GM08714 (cell line): ENCODE data around the gene LRRC23.

ENCODE experiments used
- H3K4me3 ChIP-seq: fragments of 200-500 bp; sonication (Bioruptor generic); 2 replicates; pipeline ENCODE4 v1.5.1; 2014; ENCODE audit warnings: mild to moderate bottlenecking, low read length, inconsistent platforms
- ZNF274 ChIP-seq: IDR thresholded peaks from 2 replicates; pipeline ENCODE4 v1.6.1; 2012; ENCODE audit warnings: mild to moderate bottlenecking, low read depth, low read length

Gene LRRC23

DNA sequence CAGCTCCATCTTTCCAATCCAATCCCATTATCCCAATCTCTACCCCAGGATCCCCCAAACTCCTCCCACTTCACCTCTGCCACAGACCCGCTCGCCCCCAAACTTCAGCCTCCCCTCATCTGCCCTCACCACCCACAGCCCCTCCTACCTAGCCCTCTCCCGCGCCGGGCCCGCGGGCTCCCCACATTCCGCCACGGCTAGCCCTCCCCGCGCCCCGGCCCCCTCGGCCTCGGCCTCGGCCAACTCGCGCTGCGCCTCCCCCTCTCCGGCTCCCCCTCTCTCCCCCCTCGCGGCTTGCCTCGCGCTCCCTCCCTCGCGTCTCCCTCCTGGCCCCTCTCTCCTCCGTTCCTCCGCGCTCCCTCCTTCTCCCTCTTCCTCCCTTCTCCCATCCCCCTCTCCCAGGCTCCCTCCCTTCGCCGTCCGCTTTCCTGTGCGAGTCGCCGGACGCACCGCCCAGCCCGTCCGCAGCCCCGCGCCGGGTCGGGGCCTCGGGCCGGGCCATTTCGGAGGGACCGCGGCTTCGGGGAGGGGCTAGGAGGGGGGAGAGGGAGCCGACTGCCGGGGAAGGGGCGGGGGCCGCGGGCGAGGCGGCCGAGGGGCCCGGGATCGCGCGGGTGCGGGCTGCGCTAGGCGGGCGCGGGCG lies 22.9 kb downstream of the LRRC23 start, which contains the start of gene ATN1:
ATN1 (plus strand) TSS at position 581 of the 643 bp plus-strand sequence. CDS start 6,043 bp downstream, outside the sequence.
- H3K4me3 ChIP-seq, result peak within 1 kb of the TSS; percentile 82
- TF ChIP-seq ZNF274, result no peak

DNA sequence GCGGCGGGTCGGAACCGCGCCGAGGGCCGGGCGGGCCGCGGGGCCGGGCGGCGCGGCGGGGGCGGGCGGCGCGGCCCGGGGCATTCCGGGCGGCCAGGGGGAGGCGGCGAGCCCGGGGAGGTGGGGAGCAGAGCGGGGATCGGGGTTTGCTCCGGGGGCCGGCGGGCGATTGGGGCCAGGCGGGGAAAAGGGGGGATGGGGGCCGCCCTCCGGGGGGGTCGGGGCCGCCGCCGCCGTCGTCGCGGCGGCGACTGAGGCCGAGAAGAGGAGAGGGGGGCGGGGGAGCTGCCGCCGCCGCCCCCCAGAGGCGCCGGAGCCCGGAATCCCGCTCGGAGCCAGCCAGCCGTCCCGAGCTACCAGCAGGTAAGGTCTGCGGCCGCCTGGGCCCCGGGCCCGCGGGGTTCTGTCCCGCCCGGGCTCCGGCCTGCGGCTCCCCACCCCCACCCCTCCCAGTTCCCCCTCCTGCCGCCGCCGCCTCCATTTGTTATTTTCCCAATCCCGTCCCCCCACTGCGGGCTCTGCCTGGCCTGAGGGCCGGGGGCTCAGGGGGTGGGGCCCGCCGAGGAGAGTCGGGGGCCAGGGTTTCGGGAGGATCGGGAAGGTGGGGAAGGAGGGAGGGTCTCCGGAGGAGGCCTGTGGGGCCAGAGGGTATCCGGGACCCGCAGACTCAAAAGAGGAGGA lies 23.5 kb downstream of the LRRC23 start:
- TF ChIP-seq ZNF274, result no peak
- peak overlapping the region; percentile 82 for H3K4me3 ChIP-seq

DNA sequence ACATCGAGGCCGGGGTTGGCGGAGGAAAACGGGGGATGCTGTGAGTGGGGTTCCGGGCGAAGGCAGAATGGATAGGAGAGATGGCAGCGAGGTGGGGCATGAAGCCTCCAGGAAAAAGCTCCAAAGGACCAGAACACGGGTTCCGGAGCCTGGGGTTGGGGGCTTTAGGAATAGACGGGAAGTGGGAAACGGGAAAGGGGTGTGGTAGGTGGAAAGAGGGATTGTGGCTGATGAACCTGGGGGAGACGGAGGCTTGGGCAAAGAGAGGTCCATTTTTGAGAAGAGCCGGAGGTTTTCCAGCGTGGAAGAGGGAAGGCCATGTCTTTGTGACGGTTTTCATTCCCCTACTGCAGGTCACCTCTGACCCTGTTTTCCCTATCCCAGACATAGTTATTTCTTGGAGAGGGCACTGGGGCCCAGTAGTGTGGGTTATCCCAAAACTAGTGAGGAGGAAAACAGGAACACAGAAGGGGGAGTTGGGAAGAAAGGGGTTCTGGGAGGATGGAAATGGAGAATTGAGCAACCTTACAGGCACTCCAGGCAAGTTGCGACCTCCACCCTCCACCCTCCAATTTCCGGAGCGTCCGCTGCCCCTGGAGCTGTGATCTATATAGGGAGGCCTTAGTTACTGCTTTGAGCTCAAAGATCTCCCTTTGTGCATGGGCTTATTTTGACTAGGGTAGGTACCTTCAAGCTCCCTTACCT lies 24.2 kb downstream of the LRRC23 start:
- TF ChIP-seq ZNF274, result no peak
- H3K4me3 ChIP-seq, result peak overlapping the region; percentile 82

DNA sequence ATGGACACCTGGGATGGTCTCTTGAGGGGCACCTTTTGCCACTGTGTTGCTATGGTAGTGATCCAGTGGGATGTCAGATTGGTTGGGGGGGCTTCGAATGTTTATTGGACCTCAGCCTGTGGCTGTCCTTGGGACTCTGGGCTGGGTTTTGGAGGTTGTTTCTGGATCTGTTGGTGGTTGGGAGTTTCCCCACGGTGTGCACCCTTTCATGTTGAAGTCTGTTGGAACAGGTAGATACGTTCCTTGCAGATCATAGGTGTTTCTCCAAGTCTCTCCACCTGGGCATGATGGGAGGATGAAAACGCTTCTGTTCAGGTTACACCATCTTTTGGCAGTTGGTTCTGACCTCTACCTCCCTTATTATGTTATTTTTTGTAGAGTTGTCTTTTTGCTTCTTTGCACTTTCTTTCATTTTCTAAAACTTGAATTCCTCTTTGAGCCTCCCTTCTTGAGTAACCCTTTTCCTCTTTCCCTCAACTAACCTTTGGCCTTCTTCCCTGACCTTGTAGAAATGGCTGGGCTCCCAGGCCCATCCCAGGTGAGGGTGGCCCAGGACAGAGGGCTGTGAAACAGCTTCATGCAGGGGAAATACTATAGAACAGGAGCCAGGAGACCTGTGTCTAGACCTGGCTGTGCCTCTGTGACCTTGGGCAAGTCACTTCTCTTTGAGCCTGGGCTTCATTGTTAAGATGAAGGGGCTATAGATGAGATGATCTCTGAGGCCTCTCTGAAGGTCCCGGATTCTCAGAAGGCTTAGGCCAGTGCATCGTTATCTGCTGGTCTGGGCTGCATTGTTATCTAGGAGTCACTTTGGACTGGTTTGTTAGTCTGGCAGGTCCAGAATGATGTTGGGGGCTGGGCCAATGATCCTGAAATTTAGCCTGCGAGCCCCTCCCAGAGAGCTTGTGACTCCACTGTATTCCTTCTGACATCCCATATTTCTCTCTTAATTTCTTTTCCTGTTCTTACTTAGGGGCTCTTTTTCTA lies 25.1 kb downstream of the LRRC23 start:
- H3K4me3 ChIP-seq, result peak overlapping the region; percentile 82; the same call in 1 of the 2 replicates

GRCh38 chr12:6932766-6933165 lies 28.1 kb downstream of the LRRC23 start:
- no peak overlapping the region for H3K4me3 ChIP-seq
- TF ChIP-seq ZNF274, result no peak

More for the DNA sequence above, 25.1 kb downstream of the LRRC23 start:
- TF ChIP-seq ZNF274, result no peak

DNA sequence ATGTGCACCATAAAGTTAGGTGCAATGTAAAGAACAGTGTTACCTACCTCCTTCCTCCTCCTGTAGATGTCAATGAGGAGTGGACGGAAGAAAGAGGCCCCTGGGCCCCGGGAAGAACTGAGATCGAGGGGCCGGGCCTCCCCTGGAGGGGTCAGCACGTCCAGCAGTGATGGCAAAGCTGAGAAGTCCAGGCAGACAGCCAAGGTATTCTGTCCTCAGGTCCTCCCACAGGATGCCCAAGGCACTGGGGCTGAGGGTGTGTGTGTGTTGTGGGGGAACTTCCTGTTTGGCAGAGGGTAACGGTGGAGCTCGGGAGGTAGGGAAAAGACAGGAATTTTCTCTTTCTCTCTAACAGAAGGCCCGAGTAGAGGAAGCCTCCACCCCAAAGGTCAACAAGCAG lies 29.5 kb downstream of the LRRC23 start:
- H3K4me3 ChIP-seq, result no peak overlapping the region
- TF ChIP-seq ZNF274, result no peak

DNA sequence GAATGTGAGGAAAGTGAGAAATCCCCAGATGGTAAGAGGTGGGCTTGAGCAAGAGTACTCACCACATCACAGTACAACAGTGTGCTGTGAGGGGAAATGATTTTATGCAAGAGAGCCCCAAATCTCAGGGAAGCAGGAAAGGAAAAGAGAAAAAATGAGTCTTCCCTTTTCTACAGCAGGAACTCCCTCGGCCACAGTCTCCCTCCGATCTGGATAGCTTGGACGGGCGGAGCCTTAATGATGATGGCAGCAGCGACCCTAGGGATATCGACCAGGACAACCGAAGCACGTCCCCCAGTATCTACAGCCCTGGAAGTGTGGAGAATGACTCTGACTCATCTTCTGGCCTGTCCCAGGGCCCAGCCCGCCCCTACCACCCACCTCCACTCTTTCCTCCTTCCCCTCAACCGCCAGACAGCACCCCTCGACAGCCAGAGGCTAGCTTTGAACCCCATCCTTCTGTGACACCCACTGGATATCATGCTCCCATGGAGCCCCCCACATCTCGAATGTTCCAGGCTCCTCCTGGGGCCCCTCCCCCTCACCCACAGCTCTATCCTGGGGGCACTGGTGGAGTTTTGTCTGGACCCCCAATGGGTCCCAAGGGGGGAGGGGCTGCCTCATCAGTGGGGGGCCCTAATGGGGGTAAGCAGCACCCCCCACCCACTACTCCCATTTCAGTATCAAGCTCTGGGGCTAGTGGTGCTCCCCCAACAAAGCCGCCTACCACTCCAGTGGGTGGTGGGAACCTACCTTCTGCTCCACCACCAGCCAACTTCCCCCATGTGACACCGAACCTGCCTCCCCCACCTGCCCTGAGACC lies 31.0 kb downstream of the LRRC23 start:
- TF ChIP-seq ZNF274, result no peak
- H3K4me3 ChIP-seq, result no peak overlapping the region

DNA sequence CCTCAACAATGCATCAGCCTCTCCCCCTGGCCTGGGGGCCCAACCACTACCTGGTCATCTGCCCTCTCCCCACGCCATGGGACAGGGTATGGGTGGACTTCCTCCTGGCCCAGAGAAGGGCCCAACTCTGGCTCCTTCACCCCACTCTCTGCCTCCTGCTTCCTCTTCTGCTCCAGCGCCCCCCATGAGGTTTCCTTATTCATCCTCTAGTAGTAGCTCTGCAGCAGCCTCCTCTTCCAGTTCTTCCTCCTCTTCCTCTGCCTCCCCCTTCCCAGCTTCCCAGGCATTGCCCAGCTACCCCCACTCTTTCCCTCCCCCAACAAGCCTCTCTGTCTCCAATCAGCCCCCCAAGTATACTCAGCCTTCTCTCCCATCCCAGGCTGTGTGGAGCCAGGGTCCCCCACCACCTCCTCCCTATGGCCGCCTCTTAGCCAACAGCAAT lies 31.6 kb downstream of the LRRC23 start:
- TF ChIP-seq ZNF274, result no peak
- H3K4me3 ChIP-seq, result peak overlapping the region; percentile 72; the same call in 1 of the 2 replicates

GRCh38 chr12:6936636-6937480 lies 32.2 kb downstream of the LRRC23 start:
- no peak for TF ChIP-seq ZNF274
- peak overlapping the region; percentile 72 for H3K4me3 ChIP-seq

DNA sequence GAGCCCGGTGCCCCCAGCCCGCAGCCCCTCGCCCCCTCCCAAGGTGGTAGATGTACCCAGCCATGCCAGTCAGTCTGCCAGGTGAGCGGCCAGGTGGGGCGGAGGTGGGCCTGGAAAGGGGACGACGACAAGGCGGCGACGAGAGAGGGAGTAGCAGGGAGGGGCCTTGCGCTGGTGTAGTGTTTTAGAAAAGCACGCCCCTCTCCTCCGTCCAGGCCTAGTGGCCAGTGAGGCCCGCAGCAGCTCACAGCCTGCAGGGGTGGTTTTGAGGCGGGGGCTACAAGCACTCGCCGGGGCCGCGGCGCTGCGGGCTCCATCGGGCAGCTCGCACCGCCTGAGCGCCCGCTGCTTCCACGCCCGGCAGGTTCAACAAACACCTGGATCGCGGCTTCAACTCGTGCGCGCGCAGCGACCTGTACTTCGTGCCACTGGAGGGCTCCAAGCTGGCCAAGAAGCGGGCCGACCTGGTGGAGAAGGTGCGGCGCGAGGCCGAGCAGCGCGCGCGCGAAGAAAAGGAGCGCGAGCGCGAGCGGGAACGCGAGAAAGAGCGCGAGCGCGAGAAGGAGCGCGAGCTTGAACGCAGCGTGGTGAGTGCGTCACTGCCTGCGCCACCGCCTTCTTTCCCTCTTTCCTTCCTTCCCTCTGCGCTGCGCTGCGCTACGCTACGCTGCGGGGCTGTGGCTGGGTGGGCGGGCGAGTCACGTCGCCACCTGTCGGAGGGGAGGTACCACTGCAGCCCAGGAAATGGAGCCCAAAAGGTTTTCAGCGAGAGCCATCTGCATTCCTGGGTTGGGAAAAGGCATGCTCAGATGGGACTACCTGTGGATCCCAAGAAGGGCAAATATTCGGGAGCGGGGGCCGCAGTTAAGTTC lies 33.1 kb downstream of the LRRC23 start:
- H3K4me3 ChIP-seq, result peak overlapping the region; percentile 72
- no peak for TF ChIP-seq ZNF274
